ENCODE data around the gene EMX1. TPM values are rescaled to one million over a fixed set of nuclear protein-coding genes. Genes with fewer than 3 reads are reported as not detected.

EMX1 gene
- total and polyA plus RNA-seq, 2 of the 13 experiments (the other 11 are each of a cell fraction or from before 2014, with no cell fraction given) = 0.62 to 4.9 TPM

DNA sequence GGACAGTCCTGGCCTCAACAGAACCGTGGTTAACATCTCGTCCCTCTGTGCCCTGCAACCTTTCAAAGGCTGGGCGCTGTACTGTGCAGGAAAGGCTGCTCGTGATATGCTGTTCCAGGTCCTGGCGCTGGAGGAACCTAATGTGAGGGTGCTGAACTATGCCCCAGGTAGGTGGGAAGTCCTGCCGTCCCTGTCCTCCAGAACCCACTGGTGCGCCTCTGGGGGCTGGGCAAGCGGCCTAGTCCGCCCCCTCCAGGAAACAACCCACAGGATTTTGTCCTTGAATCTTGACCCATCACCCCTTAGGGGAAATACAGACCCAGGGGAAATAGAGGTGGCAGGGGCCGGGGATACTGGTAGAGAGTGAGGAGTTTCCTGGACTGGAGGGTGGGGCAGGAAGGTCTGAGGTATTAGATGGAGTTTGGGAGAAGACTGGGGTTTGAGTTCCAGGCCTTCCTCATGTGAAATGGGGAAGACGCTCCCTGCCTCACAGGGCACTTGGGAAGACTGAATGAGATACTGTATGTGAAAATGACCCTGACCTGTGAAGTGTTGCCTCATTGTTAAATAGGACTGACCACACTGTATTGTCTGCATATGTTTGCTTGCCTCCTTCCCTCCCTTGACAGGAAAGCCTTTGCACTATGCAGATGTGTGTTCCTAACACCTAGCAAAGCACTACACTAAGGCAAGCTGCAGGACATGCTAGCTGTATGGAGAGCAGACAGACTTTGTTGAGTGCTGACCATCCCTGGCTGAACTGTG lies 28.7 kb upstream of the EMX1 start (continued):
- TF ChIP-seq, protein P1, sequence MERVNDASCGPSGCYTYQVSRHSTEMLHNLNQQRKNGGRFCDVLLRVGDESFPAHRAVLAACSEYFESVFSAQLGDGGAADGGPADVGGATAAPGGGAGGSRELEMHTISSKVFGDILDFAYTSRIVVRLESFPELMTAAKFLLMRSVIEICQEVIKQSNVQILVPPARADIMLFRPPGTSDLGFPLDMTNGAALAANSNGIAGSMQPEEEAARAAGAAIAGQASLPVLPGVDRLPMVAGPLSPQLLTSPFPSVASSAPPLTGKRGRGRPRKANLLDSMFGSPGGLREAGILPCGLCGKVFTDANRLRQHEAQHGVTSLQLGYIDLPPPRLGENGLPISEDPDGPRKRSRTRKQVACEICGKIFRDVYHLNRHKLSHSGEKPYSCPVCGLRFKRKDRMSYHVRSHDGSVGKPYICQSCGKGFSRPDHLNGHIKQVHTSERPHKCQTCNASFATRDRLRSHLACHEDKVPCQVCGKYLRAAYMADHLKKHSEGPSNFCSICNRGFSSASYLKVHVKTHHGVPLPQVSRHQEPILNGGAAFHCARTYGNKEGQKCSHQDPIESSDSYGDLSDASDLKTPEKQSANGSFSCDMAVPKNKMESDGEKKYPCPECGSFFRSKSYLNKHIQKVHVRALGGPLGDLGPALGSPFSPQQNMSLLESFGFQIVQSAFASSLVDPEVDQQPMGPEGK (CRISPR knock-in tag; IDR thresholded peaks at IDR 0.05) = peak; percentile 88
- TF ChIP-seq DNMT3B (CRISPR knock-in tag; conservative IDR thresholded peaks at IDR 0.05) (no peak), ZNF598 (CRISPR knock-in tag; IDR thresholded peaks at IDR 0.05; ENCODE audit: borderline replicate concordance) (no peak), EED (CRISPR knock-in tag; IDR thresholded peaks at IDR 0.05) (no peak; the same call in 1 of the 2 replicates), ZNF253 (CRISPR knock-in tag; IDR thresholded peaks at IDR 0.05; ENCODE audit: borderline replicate concordance) (no peak), HMG20A (CRISPR knock-in tag; IDR thresholded peaks at IDR 0.05; ENCODE audit: borderline replicate concordance) (peak; percentile 59; the same call in 1 of the 2 replicates), ZNF260 (CRISPR knock-in tag; IDR thresholded peaks at IDR 0.05; ENCODE audit: borderline replicate concordance, low read depth) (no peak), SOX5 (CRISPR knock-in tag; IDR thresholded peaks at IDR 0.05; ENCODE audit: borderline replicate concordance) (peak; percentile 98), NAIF1 (CRISPR knock-in tag; IDR thresholded peaks at IDR 0.05; ENCODE audit: borderline replicate concordance) (no peak), PAWR (CRISPR knock-in tag; IDR thresholded peaks at IDR 0.05; ENCODE audit: borderline replicate concordance) (no peak), ZNF550 (CRISPR knock-in tag; IDR thresholded peaks at IDR 0.05; ENCODE audit: borderline replicate concordance) (no peak), NFYB (CRISPR knock-in tag; IDR thresholded peaks at IDR 0.05) (no peak), NCOA5 (CRISPR knock-in tag; IDR thresholded peaks at IDR 0.05) (no peak), EHMT2 (IDR thresholded peaks at IDR 0.05; ENCODE audit: borderline replicate concordance, low read depth, low read length) (no peak; the same call in 1 of the 2 replicates), ZMYM4 (CRISPR knock-in tag; IDR thresholded peaks at IDR 0.05) (peak; percentile 43; the same call in 1 of the 2 replicates)
- TF ChIP-seq, protein P2, sequence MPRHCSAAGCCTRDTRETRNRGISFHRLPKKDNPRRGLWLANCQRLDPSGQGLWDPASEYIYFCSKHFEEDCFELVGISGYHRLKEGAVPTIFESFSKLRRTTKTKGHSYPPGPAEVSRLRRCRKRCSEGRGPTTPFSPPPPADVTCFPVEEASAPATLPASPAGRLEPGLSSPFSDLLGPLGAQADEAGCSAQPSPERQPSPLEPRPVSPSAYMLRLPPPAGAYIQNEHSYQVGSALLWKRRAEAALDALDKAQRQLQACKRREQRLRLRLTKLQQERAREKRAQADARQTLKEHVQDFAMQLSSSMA (CRISPR knock-in tag; IDR thresholded peaks at IDR 0.05) = no peak
- TF ChIP-seq, protein P3, sequence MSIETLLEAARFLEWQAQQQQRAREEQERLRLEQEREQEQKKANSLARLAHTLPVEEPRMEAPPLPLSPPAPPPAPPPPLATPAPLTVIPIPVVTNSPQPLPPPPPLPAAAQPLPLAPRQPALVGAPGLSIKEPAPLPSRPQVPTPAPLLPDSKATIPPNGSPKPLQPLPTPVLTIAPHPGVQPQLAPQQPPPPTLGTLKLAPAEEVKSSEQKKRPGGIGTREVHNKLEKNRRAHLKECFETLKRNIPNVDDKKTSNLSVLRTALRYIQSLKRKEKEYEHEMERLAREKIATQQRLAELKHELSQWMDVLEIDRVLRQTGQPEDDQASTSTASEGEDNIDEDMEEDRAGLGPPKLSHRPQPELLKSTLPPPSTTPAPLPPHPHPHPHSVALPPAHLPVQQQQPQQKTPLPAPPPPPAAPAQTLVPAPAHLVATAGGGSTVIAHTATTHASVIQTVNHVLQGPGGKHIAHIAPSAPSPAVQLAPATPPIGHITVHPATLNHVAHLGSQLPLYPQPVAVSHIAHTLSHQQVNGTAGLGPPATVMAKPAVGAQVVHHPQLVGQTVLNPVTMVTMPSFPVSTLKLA (IDR thresholded peaks at IDR 0.05) = no peak
- TF ChIP-seq, protein P4, sequence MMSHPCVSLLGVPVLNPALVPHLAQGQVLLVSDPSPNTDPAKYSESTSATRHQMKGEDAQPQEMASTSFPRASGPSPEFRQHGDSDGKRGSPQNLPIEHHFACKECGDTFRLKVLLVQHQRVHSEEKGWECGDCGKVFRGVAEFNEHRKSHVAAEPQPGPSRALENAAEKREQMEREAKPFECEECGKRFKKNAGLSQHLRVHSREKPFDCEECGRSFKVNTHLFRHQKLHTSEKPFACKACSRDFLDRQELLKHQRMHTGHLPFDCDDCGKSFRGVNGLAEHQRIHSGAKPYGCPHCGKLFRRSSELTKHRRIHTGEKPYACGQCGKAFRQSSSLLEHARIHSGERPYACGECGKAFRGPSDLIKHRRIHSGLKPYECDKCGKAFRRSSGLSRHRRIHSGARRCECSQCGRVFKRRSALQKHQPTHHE (CRISPR knock-in tag; IDR thresholded peaks at IDR 0.05; ENCODE audit: borderline replicate concordance) = no peak
- TF ChIP-seq, protein P5, sequence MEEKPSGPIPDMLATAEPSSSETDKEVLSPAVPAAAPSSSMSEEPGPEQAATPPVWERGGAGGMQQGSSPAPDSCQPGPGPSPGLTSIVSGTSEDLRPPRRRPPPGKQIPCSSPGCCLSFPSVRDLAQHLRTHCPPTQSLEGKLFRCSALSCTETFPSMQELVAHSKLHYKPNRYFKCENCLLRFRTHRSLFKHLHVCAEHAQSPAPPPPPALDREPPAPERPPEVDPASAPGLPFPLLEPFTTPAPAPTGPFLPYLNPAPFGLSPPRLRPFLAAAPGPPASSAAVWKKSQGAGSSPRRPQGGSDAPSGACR (CRISPR knock-in tag; IDR thresholded peaks at IDR 0.05) = no peak
- TF ChIP-seq, protein P6, sequence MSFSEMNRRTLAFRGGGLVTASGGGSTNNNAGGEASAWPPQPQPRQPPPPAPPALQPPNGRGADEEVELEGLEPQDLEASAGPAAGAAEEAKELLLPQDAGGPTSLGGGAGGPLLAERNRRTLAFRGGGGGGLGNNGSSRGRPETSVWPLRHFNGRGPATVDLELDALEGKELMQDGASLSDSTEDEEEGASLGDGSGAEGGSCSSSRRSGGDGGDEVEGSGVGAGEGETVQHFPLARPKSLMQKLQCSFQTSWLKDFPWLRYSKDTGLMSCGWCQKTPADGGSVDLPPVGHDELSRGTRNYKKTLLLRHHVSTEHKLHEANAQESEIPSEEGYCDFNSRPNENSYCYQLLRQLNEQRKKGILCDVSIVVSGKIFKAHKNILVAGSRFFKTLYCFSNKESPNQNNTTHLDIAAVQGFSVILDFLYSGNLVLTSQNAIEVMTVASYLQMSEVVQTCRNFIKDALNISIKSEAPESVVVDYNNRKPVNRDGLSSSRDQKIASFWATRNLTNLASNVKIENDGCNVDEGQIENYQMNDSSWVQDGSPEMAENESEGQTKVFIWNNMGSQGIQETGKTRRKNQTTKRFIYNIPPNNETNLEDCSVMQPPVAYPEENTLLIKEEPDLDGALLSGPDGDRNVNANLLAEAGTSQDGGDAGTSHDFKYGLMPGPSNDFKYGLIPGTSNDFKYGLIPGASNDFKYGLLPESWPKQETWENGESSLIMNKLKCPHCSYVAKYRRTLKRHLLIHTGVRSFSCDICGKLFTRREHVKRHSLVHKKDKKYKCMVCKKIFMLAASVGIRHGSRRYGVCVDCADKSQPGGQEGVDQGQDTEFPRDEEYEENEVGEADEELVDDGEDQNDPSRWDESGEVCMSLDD (CRISPR knock-in tag; IDR thresholded peaks at IDR 0.05; ENCODE audit: borderline replicate concordance) = 0 out of 2 replicates have a peak, but pooled peaks have one; percentile 20

Measured in HepG2 (cell line).